HG03432 (cell line): ENCODE data around the gene PIEZO2.

ENCODE experiments used
- ATAC-seq: cut with Tn5 transposase; IDR thresholded peaks from one replicate; pipeline ENCODE4 v1.9.1; 2021; ENCODE audit warnings: mild to moderate bottlenecking, moderate library complexity; ENCODE audit not compliant: unreplicated experiment

Gene PIEZO2

GRCh38 chr18:11113937-11114336, 35.4 kb downstream of the PIEZO2 start:
- no peak for ATAC-seq

DNA sequence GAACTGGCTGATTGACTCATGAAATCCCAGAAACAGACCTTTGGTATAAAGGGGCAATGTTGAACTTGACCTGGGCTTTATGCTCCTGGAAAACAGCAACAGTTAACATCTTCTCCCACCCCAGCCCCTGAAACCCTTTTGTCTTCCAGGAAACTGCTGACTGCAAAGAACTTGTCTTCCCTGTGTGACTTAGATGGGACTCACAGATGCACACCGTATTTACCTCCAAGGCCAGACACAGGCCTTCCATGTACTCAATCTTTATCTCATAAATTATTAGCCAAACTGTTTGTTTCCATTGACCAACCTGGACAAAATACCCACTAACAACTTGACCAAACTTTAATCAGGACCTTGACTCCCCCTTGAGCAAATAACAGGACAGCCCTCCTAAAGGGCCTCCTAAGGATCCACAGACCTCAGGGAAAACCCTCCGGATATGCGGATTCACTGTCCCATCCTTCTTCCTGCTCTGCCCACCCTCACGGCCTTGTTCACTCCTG, 36.3 kb downstream of the PIEZO2 start:
- no peak for ATAC-seq

DNA sequence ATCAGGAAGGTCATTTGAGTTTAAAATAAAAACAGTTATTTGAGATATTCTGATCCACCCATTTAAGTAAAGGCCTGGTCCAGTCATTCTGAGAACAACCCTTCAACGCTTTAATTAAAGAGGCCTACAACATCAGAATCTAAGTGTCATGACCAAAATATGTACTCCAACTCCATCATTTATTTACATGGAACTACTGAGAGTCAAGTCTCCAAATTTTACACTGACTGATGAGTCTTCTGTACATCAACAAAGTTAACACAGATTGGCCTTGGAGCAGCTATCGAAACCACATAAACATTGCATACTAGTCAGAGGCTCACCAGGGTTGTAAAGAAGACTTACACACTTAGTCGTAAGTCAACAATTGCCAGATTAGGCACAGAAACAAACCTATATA, 37.1 kb downstream of the PIEZO2 start:
- ATAC-seq = no peak

- ATAC-seq = no peak
These were observed 38.9 kb downstream of the PIEZO2 start for GRCh38 chr18:11110509-11110908.

GRCh38 chr18:11108947-11109346, 40.4 kb downstream of the PIEZO2 start:
- no peak for ATAC-seq

DNA sequence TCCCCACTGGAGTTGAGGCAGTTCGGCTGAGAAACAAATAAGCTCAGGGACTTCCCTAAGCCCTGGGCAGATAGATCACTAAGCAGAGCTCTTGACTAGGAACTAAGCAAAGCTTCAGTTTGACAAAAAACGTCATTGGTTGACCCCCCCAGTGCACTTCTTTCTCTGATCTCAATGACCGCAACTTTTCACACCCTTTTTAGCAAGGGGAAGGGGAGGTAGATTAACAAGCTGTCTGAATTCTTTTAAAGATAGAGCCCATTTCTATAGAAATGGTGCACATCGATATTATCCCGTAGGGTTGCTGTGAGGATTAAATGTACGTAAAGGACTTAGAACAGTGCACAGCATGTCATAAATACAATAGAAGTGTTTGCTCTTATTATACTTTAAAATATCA, 42.5 kb downstream of the PIEZO2 start:
- ATAC-seq = no peak

GRCh38 chr18:11105463-11105862, 43.9 kb downstream of the PIEZO2 start:
- no peak for ATAC-seq

- no peak for ATAC-seq
These were observed 45.1 kb downstream of the PIEZO2 start for GRCh38 chr18:11104307-11104706.

- no peak for ATAC-seq
These were observed 52.3 kb downstream of the PIEZO2 start for GRCh38 chr18:11096839-11097750.

GRCh38 chr18:11096411-11096810, 53.0 kb downstream of the PIEZO2 start:
- no peak for ATAC-seq

DNA sequence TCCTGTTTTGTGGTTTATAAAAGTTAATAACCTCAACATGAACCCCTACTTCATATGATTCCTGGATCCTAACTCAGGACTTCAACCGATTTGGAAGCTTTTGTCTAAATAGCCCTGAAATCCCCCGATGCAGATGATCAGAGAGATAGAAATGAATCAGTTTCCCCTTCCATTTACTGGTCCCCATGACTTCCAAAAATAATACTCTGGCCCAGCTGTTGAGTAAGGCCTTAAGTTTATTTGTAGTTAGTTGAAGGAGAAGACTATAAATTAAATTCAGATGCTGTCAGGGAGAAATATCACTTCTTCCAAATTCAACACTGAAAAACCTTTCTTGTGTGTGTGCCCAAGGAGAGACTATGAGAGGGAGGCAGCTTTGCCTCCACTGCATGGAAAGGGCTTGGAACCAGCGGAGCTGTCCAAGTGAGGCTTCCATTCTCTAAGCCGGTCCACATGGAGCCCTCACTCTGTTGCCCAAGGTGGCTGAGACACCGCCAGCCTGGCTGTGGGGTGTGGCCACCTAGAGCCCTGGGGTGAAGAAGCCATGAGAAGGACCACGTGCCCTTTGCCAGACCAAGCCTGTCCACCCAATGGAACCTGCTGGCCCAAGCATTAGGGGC, 53.6 kb downstream of the PIEZO2 start:
- no peak for ATAC-seq

DNA sequence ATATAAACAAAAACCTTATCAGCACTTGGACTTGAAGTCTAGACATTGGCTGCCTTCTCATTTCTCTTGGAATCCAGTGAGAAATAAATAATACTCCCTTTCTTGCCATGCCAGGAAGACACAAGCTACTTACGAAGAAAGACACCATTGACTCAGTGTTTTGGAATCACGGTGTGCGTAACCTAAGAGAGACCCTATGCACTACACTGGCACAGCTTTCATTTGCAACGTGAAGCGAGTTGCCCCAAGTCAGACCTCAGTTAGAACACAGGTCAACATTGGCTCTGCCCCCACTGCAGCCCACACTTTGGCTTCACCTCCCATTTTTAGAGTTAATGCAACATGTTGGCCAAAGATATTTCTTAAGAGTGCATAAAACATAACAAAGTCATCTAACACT, 54.2 kb downstream of the PIEZO2 start:
- ATAC-seq = no peak

DNA sequence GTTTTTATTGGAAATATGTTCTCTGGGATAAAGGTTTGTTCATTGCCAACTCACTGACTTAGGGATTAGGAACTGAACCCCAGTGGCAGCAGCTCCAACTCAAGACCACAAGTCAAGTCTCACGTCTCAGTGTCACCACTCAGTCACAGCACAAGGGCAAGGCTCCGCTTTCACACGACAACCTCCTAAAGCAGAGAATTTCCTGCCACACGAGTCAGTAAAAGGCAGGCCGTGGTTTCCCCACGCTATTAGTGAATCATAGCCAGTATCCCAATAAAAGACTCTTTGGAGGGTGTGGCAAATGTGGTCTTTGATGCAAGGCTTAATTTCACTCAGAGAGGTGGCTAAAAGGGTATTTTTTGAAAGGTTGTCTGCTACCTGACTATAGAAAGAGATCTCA, 57.6 kb downstream of the PIEZO2 start:
- no peak for ATAC-seq

- no peak for ATAC-seq
These were observed 59.2 kb downstream of the PIEZO2 start for GRCh38 chr18:11089931-11090715.

DNA sequence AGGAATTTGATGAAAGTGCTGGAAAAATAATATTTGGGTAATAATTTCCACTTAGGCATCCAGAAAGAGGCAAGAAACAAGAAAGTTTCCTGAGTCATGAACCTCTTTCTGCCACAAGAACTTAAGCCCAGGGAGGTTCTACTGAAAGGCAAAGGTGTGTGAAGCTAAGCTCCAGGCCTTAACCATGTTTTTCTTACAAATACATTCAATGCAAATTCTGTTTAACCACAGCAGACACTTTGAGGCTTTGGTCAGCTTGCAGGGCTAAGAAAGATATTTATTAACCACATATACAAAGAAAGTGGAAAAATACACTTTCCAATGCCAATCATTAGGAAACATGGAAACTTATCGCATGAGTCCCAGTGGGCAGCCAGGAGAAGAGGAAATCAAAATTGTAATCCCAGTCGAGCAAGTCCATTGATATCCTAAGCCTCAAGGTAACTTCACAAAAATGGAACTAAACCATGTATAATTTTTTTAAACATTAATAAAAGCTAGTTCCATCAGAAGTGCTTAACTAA, 68.3 kb downstream of the PIEZO2 start:
- ATAC-seq = no peak

DNA sequence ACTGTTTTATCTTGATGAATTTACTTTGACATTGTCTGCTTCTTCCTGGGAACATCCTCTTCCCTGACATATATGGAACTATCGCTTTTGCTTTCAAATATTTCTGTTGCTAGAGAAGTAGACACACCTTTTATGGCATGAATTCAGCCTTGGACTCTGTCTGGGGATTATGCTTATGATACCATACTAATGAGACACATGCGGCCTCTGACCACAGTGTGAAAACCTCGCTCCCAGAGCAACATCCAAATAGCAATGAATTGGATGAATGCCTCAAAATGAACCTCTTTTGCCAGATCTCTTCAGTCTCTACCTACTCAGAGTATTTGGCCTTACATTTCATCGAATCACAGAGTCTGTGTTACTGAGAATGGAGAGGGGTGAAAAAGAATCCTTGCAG, 70.9 kb downstream of the PIEZO2 start:
- no peak for ATAC-seq

DNA sequence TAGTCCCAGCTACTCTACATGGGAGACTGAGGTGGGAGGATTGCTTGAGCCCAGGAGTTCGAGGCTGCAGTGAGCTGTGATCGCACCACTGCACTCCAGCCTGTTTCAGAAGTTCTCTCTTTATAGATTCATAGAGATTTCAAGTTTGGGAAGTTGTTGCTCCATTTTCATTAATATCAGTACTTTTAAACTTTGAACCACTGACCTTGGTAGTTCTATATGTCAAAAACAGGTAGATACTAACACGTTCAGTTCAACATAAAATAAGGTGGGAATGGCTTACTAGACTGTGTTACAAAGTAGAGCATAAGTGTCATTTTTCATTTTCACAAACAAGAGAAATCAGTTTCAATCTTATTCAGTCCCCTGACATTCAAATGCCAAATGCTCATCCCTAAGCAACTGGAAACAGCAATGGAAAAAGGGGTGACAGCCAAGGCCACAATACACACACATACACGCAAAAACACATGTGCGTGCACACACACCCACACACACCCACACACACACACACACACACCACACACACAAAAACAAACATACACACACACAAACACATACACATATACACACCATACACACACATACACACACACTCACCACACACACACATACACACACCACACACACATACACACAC, 71.7 kb downstream of the PIEZO2 start:
- ATAC-seq = no peak

GRCh38 chr18:11074889-11075288, 74.5 kb downstream of the PIEZO2 start:
- no peak for ATAC-seq

DNA sequence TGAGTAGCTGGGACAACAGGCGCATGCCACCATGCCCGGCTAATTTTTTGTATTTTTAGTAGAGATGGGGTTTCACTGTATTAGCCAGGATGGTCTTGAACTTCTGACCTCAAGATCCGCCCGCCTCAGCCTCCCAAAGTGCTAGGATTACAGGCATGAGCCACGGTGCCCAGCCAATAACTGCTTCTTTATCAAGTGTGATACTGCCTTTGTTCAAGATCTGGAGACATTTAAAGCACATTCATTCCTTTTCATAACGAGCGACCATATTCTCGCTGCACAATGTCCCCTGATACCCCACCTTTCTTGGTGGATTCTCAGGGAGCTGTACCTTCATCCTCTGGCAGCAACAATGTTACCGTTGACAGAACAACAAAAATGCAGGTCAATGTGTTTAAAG, 75.4 kb downstream of the PIEZO2 start:
- no peak for ATAC-seq

GRCh38 chr18:11072632-11073031, 76.7 kb downstream of the PIEZO2 start:
- ATAC-seq = no peak

DNA sequence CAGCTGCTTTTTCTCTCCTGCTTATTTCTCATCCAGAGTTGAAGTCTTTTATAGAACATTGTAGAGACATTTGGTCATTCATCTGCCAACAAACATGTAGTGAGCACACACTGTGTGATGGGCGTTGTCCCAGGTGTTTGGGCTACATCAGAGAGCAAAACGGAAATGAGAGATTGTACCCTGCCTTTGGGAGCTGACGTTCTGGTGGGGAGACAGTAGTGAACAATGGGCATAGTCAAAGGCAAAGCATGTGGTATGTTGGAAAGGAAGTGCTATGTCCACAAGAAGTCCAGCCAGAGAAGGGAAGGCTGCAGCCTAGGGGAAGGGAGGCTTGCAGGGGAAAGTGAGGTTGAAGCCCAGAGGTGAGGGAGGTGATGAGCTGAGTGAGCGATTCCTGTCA, 78.1 kb downstream of the PIEZO2 start:
- no peak for ATAC-seq
